A673 (cell line): ENCODE results near the gene WDSUB1. TPM values are rescaled to one million over a fixed set of nuclear protein-coding genes. Genes with fewer than 3 reads are reported as not detected.

Experiments
- BruUV-seq: library from RNA; stranded (reverse); fragments of 400-500 nt; replicated peaks from 2 replicates; lab custom pipeline; 2021; lab: Mats Ljungman, UMichigan
- CTCF ChIA-PET: fragments of 300-600 bp; sonication (Branson Sonifier 250); formaldehyde crosslinking; loops from one replicate; lab custom pipeline; 2022; ENCODE audit warnings: antibody characterized with exemption; lab: Charles Lee
- POLR2A ChIA-PET: fragments of 300-600 bp; sonication (Branson Sonifier 250); formaldehyde crosslinking; loops from one replicate; lab custom pipeline; 2022; ENCODE audit warnings: antibody characterized with exemption; ENCODE audit not compliant: low non-redundant PET; lab: Charles Lee
- DNase-seq: peaks from one replicate; pipeline ENCODE4 v3.0.0-alpha.2; 2015; ENCODE audit warnings: low spot score
- H3K27ac ChIP-seq: fragments of 200-600 bp; sonication (generic); 2 replicates; pipeline ENCODE4 v1.5.1; 2016; ENCODE audit warnings: mixed run types, low read depth, mild to moderate bottlenecking, mixed read lengths, antibody characterized with exemption, low read length; ENCODE audit not compliant: poor library complexity, severe bottlenecking
- H3K27me3 ChIP-seq: fragments of 200-600 bp; sonication (generic); replicated peaks from 2 replicates; pipeline ENCODE4 v1.6.1; 2017; ENCODE audit warnings: mixed run types, low read depth, mild to moderate bottlenecking, mixed read lengths, antibody characterized with exemption, low read length; ENCODE audit not compliant: insufficient read depth, poor library complexity
- H3K36me3 ChIP-seq: fragments of 200-600 bp; sonication (generic); 2 replicates; pipeline ENCODE4 v1.6.1; 2016; ENCODE audit warnings: mixed run types, mild to moderate bottlenecking, mixed read lengths, antibody characterized with exemption, low read length; ENCODE audit not compliant: insufficient read depth, poor library complexity, severe bottlenecking
- H3K4me1 ChIP-seq: fragments of 200-600 bp; sonication (generic); 2 replicates; pipeline ENCODE4 v1.6.1; 2017; ENCODE audit warnings: mixed run types, mild to moderate bottlenecking, mixed read lengths, antibody characterized with exemption, low read length; ENCODE audit not compliant: insufficient read depth, poor library complexity, severe bottlenecking
- H3K4me3 ChIP-seq: fragments of 200-600 bp; sonication (generic); 2 replicates; pipeline ENCODE4 v1.5.1; 2016; ENCODE audit warnings: low read depth, mixed run types, mild to moderate bottlenecking, mixed read lengths, low read length; ENCODE audit not compliant: poor library complexity, severe bottlenecking
- H3K9me3 ChIP-seq: fragments of 200-600 bp; sonication (generic); 2 replicates; pipeline ENCODE4 v1.6.1; 2016; ENCODE audit warnings: mixed run types, low read depth, mild to moderate bottlenecking, mixed read lengths, antibody characterized with exemption, low read length; ENCODE audit not compliant: poor library complexity, severe bottlenecking
- EZH2 ChIP-seq: fragments of 200-600 bp; sonication (generic); IDR thresholded peaks from 2 replicates; pipeline ENCODE4 v1.6.1; 2017; ENCODE audit warnings: borderline replicate concordance, low read depth, mild to moderate bottlenecking, mixed read lengths, antibody characterized with exemption, low read length; ENCODE audit not compliant: poor library complexity, severe bottlenecking
- intact Hi-C: fragments of 100-400 bp; cut with micrococcal nuclease; formaldehyde crosslinking; loops from one replicate; pipeline ENCODE4 v1.10.0; 2022; ENCODE audit not compliant: unreplicated experiment
- microRNA-seq: library from miRNA; unstranded; fragments of <30 nt; microRNA quantifications from one replicate; pipeline ENCODE4 v1.2.0, GENCODE V29; 2021
- total RNA-seq: library from RNA; stranded (reverse); gene quantifications from 2 replicates; pipeline ENCODE4 v1.2.3, GENCODE V29; 2021
- TF ChIP-seq, protein P1 (sequence below): fragments of 300-800, 200-600 bp; sonication (generic); conservative IDR thresholded peaks from 2 replicates; pipeline ENCODE4 v1.5.1; 2017; ENCODE audit warnings: low read depth, mild to moderate bottlenecking, antibody characterized with exemption, low read length, moderate library complexity, mixed read lengths

Gene WDSUB1
- total RNA-seq, 1 experiment from 2014 or later, result 11.9 TPM

GRCh38 chr2:159187106-159187505 is 99.4 kb downstream of the WDSUB1 start:
- POLR2A ChIA-PET, result no interaction called here
- Histone ChIP-seq H3K27ac (no peak overlapping the region), H3K4me3 (no peak overlapping the region), H3K27me3 (no peaks in the 10 kb centered on the region), H3K9me3 (no peaks in the 10 kb centered on the region), H3K36me3 (no peaks in the 10 kb centered on the region), H3K4me1 (no peaks in the 10 kb centered on the region)
- BruUV-seq, result no TSS peak
- TF ChIP-seq EZH2, result no peak
- TF ChIP-seq, protein P1, sequence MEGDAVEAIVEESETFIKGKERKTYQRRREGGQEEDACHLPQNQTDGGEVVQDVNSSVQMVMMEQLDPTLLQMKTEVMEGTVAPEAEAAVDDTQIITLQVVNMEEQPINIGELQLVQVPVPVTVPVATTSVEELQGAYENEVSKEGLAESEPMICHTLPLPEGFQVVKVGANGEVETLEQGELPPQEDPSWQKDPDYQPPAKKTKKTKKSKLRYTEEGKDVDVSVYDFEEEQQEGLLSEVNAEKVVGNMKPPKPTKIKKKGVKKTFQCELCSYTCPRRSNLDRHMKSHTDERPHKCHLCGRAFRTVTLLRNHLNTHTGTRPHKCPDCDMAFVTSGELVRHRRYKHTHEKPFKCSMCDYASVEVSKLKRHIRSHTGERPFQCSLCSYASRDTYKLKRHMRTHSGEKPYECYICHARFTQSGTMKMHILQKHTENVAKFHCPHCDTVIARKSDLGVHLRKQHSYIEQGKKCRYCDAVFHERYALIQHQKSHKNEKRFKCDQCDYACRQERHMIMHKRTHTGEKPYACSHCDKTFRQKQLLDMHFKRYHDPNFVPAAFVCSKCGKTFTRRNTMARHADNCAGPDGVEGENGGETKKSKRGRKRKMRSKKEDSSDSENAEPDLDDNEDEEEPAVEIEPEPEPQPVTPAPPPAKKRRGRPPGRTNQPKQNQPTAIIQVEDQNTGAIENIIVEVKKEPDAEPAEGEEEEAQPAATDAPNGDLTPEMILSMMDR, result no peak
- CTCF ChIA-PET, result no interaction called here
- DNase-seq, result no peak
- intact Hi-C loops, result no loop called here

DNA sequence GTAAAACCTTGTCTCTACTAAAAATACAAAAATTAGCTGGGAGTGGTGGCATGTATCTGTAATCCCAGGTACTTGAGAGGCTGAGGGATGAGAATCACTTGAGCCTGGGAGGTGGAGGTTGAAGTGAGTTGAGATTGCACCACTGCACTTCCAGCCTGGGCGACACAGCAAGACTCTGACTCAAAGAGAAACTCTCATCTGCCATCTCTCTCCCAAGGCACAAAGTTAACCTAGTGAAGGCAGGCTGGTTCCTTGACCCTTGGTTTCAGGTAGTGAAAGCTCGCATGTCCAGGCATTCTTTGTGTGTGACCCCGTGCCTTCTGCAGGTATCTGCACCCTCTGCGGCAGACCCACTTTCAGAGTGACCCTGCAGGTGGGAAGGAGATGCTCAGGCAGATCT is 100.0 kb downstream of the WDSUB1 start:
- TF ChIP-seq EZH2, result no peak
- TF ChIP-seq, protein P1, result no peak
- Histone ChIP-seq H3K9me3 (no peaks in the 10 kb centered on the region), H3K27me3 (no peaks in the 10 kb centered on the region), H3K36me3 (no peaks in the 10 kb centered on the region), H3K4me1 (no peaks in the 10 kb centered on the region), H3K4me3 (no peak overlapping the region), H3K27ac (no peak overlapping the region)
- CTCF ChIA-PET, result no interaction called here
- POLR2A ChIA-PET, result no interaction called here
- intact Hi-C loops, result no loop called here
- no peak for DNase-seq
- no TSS peak for BruUV-seq

Small RNA genes within 50 kb of the gene (microRNA-seq; reads per million reads assigned to microRNA genes)
- not detected for gene MIR6888
